SK-N-DZ (cell line): Measurements from ENCODE around the gene OXCT1.
"Not testable (repeated sequence)": the region's sequence is repeated elsewhere in the genome, so short reads cannot be mapped to it uniquely, and the experiment has no call there.

Experiments
- DNase-seq: peaks from one replicate; pipeline ENCODE4 v3.0.0-alpha.2; 2015; ENCODE audit warnings: low spot score

OXCT1 gene

DNA sequence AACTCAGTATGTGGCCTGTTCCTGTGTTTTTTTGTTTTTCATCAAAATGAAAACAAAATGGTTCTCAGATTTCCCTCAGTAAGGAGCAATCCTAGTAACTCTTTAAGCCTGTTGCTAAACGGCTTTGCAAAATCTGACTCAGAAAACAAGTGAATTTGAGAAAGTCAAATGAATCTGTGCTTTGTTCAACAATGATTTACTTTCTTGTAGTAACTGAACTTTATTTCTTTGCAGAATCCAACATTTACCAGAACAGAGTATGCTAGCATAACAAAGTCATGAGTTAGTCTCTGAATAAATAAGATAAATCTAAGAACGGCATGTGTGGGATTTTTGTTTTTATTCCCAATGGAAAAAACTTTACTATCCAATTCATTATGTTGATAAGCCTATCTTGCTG lies 93.8 kb downstream of the OXCT1 start:
- no peak for DNase-seq

- no peak for DNase-seq
Observed at GRCh38 chr5:41773799-41774198, 96.4 kb downstream of the OXCT1 start.

GRCh38 chr5:41772785-41773442 lies 97.3 kb downstream of the OXCT1 start:
- no peak for DNase-seq

DNA sequence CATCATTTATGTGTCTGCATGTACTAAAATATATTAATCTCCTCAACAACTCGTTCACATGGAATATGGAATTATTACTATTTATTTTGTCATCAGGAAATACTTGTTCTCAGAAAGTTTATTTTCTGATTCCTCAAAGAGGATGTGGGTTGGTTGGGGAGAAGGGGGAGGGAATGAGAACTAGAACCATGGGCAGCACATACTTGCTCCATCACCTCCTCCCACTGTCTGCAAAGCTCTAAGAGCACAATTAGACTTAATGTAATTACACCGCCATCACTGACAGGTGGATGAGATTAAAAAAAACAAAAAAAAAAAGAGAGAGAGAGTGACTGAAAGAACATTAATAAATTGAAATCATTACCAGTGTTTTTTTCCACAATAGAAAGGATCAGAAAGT lies 98.2 kb downstream of the OXCT1 start:
- peak; percentile 64 for DNase-seq

DNA sequence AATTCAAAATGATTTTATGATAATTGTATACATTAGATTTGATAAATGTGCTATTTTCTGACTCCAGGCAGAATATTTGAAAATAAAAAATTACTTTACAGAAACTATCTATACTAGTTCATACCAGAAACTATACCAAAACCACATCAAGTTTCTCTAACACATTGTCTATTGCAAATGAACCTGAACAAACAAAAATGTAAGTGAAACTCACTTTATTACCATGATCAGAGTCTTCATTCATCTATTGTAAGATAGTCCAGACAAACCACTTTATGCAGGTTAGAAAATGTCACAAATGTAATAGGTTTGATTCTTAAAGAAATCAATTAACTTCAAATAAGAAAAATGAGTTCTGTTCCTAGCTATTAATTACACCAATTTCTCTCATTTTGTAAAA lies 99.4 kb downstream of the OXCT1 start:
- DNase-seq, result no peak

DNA sequence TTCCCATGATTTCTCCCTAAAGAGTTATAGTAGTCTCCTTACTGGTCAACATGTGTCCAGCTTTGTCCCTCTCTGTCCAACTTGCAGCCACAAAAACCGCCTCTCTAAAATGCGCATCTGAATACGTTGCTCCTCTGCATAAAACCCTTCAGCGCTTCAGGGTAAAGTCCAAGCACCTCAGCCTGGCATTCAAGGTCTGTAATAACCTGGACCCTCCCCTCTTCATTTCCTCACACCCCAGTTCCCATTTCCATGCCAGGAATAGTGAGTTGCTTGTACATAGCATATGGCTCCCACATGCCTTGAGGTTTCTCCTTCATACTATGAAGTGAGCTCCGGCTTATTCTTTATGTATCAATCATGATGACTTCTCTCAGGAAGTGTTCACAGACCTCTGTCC lies 101.5 kb downstream of the OXCT1 start:
- DNase-seq, result no peak

DNA sequence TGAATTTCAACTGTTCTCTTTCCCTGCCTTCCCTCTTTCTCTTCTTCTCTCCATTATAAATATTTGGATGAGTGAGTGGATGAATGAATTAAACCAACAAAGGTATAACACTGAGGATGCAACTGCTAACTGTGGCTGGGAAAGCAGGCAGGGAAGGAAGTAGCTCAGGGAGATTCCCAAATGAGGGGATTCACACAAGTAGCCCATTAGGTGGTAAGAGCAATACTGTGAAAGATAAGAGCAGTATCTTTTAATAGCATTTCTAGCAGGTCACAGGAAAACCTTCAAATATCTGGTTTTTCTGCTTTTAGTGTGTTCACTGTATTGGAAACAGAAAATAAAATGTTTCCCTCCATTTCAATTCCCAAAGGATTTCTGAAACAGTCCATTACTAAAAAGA lies 105.6 kb downstream of the OXCT1 start:
- DNase-seq, result no peak

- no peak for DNase-seq
Observed at GRCh38 chr5:41763574-41763973, 106.7 kb downstream of the OXCT1 start.

- no peak for DNase-seq
Observed at GRCh38 chr5:41763081-41763480, 107.1 kb downstream of the OXCT1 start.

GRCh38 chr5:41762426-41762825 lies 107.8 kb downstream of the OXCT1 start:
- DNase-seq, result no peak

GRCh38 chr5:41761663-41762062 lies 108.6 kb downstream of the OXCT1 start:
- DNase-seq, result no peak

- no peak for DNase-seq
Observed at GRCh38 chr5:41755705-41756104, 114.5 kb downstream of the OXCT1 start.

GRCh38 chr5:41754857-41755256 lies 115.4 kb downstream of the OXCT1 start:
- DNase-seq, result no peak

GRCh38 chr5:41751867-41752266 lies 118.4 kb downstream of the OXCT1 start:
- DNase-seq, result no peak

- no peak for DNase-seq
Observed at GRCh38 chr5:41748631-41749030, 121.6 kb downstream of the OXCT1 start.

- peak; percentile 87 for DNase-seq
Observed at GRCh38 chr5:41747708-41748107, 122.5 kb downstream of the OXCT1 start.

DNA sequence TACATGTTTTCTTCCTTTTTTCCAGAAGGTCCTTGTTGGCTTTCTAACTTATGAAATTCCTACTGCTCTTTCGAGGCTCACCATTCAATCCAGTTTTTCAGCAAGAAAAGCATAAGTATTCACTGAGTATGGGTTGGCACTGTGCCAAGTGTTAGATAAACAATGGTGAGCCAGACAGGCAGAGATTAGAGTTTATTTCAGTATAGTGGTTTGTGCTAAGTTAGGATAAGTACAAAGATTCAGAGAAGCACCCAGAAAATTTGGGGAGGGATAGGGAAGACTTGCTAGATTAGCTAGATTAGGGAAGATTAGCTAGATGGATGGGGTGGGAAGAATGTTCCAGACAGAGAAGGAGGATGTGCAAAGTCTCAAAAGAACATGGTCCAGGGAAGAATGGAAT lies 122.9 kb downstream of the OXCT1 start:
- peak; percentile 67 for DNase-seq

GRCh38 chr5:41742608-41743007 lies 127.6 kb downstream of the OXCT1 start:
- DNase-seq, result not testable (repeated sequence)

DNA sequence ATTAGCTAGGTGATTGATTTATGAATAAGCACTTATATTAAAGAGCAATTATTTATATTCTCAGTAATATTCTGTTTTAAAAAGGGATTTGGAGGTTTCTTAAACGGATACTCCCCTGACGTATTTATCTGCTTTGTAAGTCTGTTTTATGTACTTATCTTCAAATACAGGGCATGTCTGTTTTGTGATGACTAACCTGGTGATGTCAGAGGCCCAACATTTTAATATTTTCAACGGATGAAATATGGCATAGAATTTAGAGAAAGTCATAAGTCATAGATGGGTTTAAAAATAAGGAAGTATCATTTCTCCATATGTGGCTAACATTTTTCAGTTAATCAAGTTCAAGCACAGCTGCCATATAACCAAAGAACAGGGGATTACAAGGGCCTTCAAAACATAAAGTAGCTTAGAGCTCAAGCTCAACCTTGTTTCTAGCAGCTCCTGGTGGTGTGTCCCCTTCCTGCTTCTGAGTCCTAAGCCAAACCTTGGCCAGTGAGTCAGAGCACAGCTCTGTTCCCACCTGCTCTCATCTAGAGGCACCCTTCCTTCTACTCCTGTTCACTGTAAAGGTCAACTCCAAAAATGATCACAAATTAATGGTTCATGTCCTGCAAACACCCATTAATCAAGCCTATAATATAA lies 131.4 kb downstream of the OXCT1 start:
- DNase-seq, result no peak

- DNase-seq, result no peak
Observed at GRCh38 chr5:41736641-41737040, 133.6 kb downstream of the OXCT1 start.

- DNase-seq, result no peak
Observed at GRCh38 chr5:41735213-41735612, 135.0 kb downstream of the OXCT1 start.

GRCh38 chr5:41729381-41729780 lies 140.8 kb downstream of the OXCT1 start:
- not testable (repeated sequence) for DNase-seq

GRCh38 chr5:41728281-41728680 lies 141.9 kb downstream of the OXCT1 start:
- DNase-seq, result no peak
